MM.1S (cell line): ENCODE data around the gene FBXO39.

Experiments used
- DNase-seq: peaks from one replicate; pipeline ENCODE4 v3.0.0-alpha.2; 2015
- H2AFZ ChIP-seq: fragments of 300-600 bp; sonication (generic); 2 replicates; pipeline ENCODE4 v1.6.0; 2016; ENCODE audit warnings: antibody characterized with exemption, low read length
- H3F3A ChIP-seq: fragments of 300-600 bp; sonication (generic); 2 replicates; pipeline ENCODE4 v1.6.1; 2016; ENCODE audit warnings: mild to moderate bottlenecking, antibody characterized with exemption, low read length, moderate library complexity, mixed read lengths; ENCODE audit not compliant: insufficient read depth
- H3K27ac ChIP-seq: fragments of 300-600 bp; sonication (generic); 2 replicates; pipeline ENCODE4 v1.5.1; 2016; ENCODE audit warnings: mild to moderate bottlenecking, low read length
- H3K27me3 ChIP-seq: fragments of 300-600 bp; sonication (generic); replicated peaks from 2 replicates; pipeline ENCODE4 v1.6.0; 2016; ENCODE audit warnings: low read length; ENCODE audit not compliant: insufficient read depth
- H3K36me3 ChIP-seq: fragments of 300-600 bp; sonication (generic); replicated peaks from 2 replicates; pipeline ENCODE4 v1.6.1; 2016; ENCODE audit warnings: mild to moderate bottlenecking, low read length, mixed read lengths; ENCODE audit not compliant: insufficient read depth
- H3K4me1 ChIP-seq: fragments of 300-600 bp; sonication (generic); 2 replicates; pipeline ENCODE4 v1.6.1; 2016; ENCODE audit warnings: low read length, mixed read lengths
- H3K4me2 ChIP-seq: fragments of 300-600 bp; sonication (generic); 2 replicates; pipeline ENCODE4 v1.6.0; 2016; ENCODE audit warnings: low read depth, low read length
- H3K4me3 ChIP-seq: fragments of 300-600 bp; sonication (generic); 2 replicates; pipeline ENCODE4 v1.5.1; 2016; ENCODE audit warnings: low read length, mixed read lengths
- H3K79me2 ChIP-seq: fragments of 300-600 bp; sonication (generic); 2 replicates; pipeline ENCODE4 v1.6.1; 2016; ENCODE audit warnings: mixed run types, low read length, mixed read lengths
- H3K9ac ChIP-seq: fragments of 300-600 bp; sonication (generic); 2 replicates; pipeline ENCODE4 v1.6.1; 2016; ENCODE audit warnings: low read length, mixed read lengths
- H3K9me2 ChIP-seq: fragments of 300-600 bp; sonication (generic); replicated peaks from 2 replicates; pipeline ENCODE4 v1.6.1; 2016; ENCODE audit warnings: mild to moderate bottlenecking, low read length, mixed read lengths; ENCODE audit not compliant: insufficient read depth
- H3K9me3 ChIP-seq: fragments of 300-600 bp; sonication (generic); replicated peaks from 2 replicates; pipeline ENCODE4 v1.6.1; 2016; ENCODE audit warnings: mild to moderate bottlenecking, low read length, mixed read lengths; ENCODE audit not compliant: insufficient read depth
- H4K20me1 ChIP-seq: fragments of 300-600 bp; sonication (generic); 2 replicates; pipeline ENCODE4 v1.6.1; 2016; ENCODE audit warnings: mild to moderate bottlenecking, low read length, moderate library complexity, mixed read lengths; ENCODE audit not compliant: insufficient read depth
- EZH2 ChIP-seq: fragments of 300-600 bp; sonication (generic); optimal IDR thresholded peaks from 2 replicates; pipeline ENCODE3; 2017; ENCODE audit warnings: low read depth, mild to moderate bottlenecking, antibody characterized with exemption, low read length, mixed read lengths
- EZH2phosphoT487 ChIP-seq: fragments of 300-600 bp; sonication (generic); IDR thresholded peaks from 2 replicates; pipeline ENCODE4 v1.6.1; 2018; ENCODE audit warnings: antibody characterized with exemption, low read length
- TF ChIP-seq, protein P1 (sequence below): fragments of 300-600 bp; sonication (generic); IDR thresholded peaks from 2 replicates; pipeline ENCODE4 v1.5.1; 2016; ENCODE audit warnings: antibody characterized with exemption, low read length, mixed read lengths

The FBXO39 gene

DNA sequence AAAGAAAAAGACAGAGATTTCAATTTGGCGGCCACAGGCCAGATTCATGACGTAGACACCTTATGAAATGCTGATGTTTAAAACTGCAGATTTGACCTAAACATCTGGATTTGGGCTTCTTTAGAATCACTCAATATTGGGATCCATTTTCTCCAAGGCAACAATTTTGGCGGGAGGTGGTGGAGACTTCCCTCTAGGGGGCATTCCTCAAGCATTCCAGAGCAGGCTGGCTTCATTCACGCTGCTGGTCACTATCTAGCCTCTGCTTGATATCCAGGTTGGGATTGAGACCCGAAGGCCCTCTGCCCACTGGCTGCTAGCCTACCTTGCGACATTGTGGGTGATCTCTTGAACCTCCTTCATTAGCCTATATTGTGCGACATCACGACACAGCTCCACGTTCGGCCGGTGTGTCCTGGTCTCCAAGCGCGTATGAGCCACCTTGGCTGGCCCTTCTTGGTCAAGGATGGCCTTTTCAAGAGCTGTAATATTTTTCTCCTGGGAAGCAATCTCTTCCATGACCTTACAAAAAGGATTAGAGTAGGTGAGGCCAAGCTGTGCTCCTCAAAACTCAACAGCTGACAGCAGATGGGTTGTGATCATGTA lies 24.5 kb downstream of the FBXO39 start:
- no peaks in the 10 kb centered on the region for H3K9me2 ChIP-seq
- no peaks in the 10 kb centered on the region for H3K9me3 ChIP-seq
- H3K9ac ChIP-seq: no peak overlapping the region
- H3F3A ChIP-seq: no peaks in the 10 kb centered on the region
- no peaks in the 10 kb centered on the region for H4K20me1 ChIP-seq
- no peak overlapping the region for H2AFZ ChIP-seq
- TF ChIP-seq, protein P1, sequence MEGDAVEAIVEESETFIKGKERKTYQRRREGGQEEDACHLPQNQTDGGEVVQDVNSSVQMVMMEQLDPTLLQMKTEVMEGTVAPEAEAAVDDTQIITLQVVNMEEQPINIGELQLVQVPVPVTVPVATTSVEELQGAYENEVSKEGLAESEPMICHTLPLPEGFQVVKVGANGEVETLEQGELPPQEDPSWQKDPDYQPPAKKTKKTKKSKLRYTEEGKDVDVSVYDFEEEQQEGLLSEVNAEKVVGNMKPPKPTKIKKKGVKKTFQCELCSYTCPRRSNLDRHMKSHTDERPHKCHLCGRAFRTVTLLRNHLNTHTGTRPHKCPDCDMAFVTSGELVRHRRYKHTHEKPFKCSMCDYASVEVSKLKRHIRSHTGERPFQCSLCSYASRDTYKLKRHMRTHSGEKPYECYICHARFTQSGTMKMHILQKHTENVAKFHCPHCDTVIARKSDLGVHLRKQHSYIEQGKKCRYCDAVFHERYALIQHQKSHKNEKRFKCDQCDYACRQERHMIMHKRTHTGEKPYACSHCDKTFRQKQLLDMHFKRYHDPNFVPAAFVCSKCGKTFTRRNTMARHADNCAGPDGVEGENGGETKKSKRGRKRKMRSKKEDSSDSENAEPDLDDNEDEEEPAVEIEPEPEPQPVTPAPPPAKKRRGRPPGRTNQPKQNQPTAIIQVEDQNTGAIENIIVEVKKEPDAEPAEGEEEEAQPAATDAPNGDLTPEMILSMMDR: no peak
- TF ChIP-seq EZH2phosphoT487 (no peak), EZH2 (no peak)
- H3K4me2 ChIP-seq: no peak overlapping the region
- H3K4me3 ChIP-seq: no peak overlapping the region
- no peaks in the 10 kb centered on the region for H3K4me1 ChIP-seq
- H3K79me2 ChIP-seq: no peaks in the 10 kb centered on the region
- no peak overlapping the region for H3K27ac ChIP-seq
- DNase-seq: no peak
- no peaks in the 10 kb centered on the region for H3K27me3 ChIP-seq
- no peaks in the 10 kb centered on the region for H3K36me3 ChIP-seq

DNA sequence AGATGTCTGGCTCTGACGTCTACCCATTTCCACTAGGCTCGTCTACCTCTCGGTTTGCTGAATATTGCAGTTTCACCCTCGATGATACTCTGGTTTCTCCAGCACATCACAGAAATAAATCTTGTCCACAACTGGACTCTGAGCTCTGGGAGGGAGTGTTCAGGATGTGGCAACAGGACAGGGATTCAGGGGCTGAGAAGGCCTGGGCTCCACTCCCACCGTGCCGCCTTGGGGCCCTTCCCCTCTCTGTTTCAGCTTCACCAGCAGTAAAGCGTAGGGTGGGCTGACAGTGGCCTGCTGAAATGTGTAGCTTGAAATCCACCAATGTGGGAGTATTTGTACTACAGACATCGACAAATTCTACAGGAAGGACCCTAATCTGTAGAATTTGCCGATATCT lies 35.5 kb downstream of the FBXO39 start:
- no peak overlapping the region for H2AFZ ChIP-seq
- H3K27ac ChIP-seq: no peak overlapping the region
- H3F3A ChIP-seq: no peaks in the 10 kb centered on the region
- no peaks in the 10 kb centered on the region for H3K4me1 ChIP-seq
- H4K20me1 ChIP-seq: no peaks in the 10 kb centered on the region
- H3K9ac ChIP-seq: no peak overlapping the region
- no peak for DNase-seq
- H3K36me3 ChIP-seq: no peaks in the 10 kb centered on the region
- no peaks in the 10 kb centered on the region for H3K79me2 ChIP-seq
- no peaks in the 10 kb centered on the region for H3K9me2 ChIP-seq
- no peaks in the 10 kb centered on the region for H3K9me3 ChIP-seq
- H3K4me3 ChIP-seq: no peak overlapping the region
- TF ChIP-seq, protein P1: no peak
- no peak for TF ChIP-seq EZH2
- TF ChIP-seq EZH2phosphoT487: no peak
- no peak overlapping the region for H3K4me2 ChIP-seq
- no peaks in the 10 kb centered on the region for H3K27me3 ChIP-seq

DNA sequence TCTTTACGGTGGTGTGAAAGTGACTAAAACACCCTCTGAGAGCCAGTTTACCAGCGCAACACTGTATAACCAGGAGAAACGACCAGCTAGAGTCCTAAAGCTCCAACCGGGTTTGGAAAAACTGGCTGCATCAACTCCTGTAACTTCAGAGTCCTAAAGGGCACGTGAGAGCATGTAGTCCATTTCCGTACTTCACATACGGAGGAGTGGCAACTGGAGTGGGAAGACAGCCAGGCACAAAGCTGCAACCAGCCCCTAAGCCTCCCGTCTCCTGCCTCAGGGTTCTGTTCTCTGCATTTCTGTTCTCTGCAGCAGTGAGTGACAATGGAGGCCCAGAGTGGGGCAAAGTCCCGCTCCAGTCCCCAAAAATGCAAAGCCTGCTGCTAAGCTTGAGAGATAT lies 36.3 kb downstream of the FBXO39 start:
- no peak for DNase-seq
- Histone ChIP-seq H3K4me1 (no peaks in the 10 kb centered on the region), H3F3A (no peaks in the 10 kb centered on the region), H3K4me2 (no peak overlapping the region), H2AFZ (no peak overlapping the region), H3K9me3 (no peaks in the 10 kb centered on the region), H3K36me3 (no peaks in the 10 kb centered on the region), H3K4me3 (no peak overlapping the region), H3K79me2 (no peaks in the 10 kb centered on the region), H3K27ac (no peak overlapping the region), H4K20me1 (no peaks in the 10 kb centered on the region), H3K9ac (no peak overlapping the region), H3K9me2 (no peaks in the 10 kb centered on the region), H3K27me3 (no peaks in the 10 kb centered on the region)
- no peak for TF ChIP-seq EZH2phosphoT487
- no peak for TF ChIP-seq EZH2
- TF ChIP-seq, protein P1: no peak
